ENCODE measurements around the gene SARDH.

Gene SARDH

DNA sequence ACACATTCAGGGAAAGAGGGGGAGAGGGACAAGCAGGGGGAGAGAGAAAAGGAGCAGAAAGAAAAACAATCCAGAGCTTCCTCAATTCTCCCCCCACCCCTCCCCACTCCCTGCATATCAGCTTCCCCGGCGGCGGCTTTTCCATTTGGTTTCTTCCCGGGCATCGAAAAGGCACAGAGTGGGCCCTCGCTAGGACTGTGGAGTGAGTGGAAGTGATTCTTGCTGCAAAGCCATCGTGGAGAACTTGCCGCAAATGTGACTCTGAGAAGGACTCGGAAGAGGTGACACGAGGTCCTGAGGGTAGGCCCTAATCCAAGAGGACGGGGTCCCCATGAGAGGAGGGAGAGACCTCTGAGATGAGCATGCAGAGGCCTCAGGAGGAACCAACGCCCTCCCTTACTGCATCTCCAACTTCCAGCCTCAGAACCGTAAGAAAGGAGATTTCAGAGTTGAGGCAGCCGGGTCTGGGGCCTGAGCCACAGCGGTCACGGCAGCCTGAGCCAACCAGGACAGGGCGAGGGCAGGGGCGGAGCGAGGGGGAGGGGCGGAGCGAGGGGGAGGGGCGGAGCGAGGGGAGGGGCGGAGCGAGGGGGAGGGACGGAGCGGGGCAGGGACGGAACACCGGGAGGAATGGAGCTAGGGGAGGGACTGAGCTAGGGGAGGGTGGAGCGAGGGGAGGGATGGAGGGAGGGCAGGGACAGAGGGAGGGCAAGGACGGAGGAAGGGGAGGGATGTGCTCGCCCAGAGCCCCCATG is 21.2 kb upstream of the SARDH start:
- peaks cover 64% of the 10 kb centered on the region for H3K27me3 ChIP-seq (replicated peaks; ENCODE audit: insufficient read depth, low read length)
- no peak overlapping the region for H2AFZ ChIP-seq (ENCODE audit: low read length)
- DNase-seq = no peak
- TF ChIP-seq, protein P1, sequence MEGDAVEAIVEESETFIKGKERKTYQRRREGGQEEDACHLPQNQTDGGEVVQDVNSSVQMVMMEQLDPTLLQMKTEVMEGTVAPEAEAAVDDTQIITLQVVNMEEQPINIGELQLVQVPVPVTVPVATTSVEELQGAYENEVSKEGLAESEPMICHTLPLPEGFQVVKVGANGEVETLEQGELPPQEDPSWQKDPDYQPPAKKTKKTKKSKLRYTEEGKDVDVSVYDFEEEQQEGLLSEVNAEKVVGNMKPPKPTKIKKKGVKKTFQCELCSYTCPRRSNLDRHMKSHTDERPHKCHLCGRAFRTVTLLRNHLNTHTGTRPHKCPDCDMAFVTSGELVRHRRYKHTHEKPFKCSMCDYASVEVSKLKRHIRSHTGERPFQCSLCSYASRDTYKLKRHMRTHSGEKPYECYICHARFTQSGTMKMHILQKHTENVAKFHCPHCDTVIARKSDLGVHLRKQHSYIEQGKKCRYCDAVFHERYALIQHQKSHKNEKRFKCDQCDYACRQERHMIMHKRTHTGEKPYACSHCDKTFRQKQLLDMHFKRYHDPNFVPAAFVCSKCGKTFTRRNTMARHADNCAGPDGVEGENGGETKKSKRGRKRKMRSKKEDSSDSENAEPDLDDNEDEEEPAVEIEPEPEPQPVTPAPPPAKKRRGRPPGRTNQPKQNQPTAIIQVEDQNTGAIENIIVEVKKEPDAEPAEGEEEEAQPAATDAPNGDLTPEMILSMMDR (IDR thresholded peaks at IDR 0.05; ENCODE audit: low read length) = no peak
- no peak overlapping the region for H3K4me2 ChIP-seq (ENCODE audit: low read depth, low read length)
- no peak overlapping the region for H3K9ac ChIP-seq (ENCODE audit: low read length)
- no peaks in the 10 kb centered on the region for H3K4me1 ChIP-seq (ENCODE audit: low read length)
- H3K36me3 ChIP-seq (replicated peaks; ENCODE audit: insufficient read depth, low read length) = no peaks in the 10 kb centered on the region
- H3K4me3 ChIP-seq (ENCODE audit: low read length) = no peak overlapping the region
- no peaks in the 10 kb centered on the region for H3K79me2 ChIP-seq (ENCODE audit: low read length)
- no peak overlapping the region for H3K27ac ChIP-seq (ENCODE audit: low read length)
- no peaks in the 10 kb centered on the region for H4K20me1 ChIP-seq (ENCODE audit: insufficient read depth, low read length)
- no peaks in the 10 kb centered on the region for H3K9me3 ChIP-seq (replicated peaks; ENCODE audit: insufficient read depth, low read length)
- no peaks in the 10 kb centered on the region for H3K9me2 ChIP-seq (replicated peaks; ENCODE audit: insufficient read depth, low read length)
- H3F3A ChIP-seq (ENCODE audit: insufficient read depth, low read length) = no peaks in the 10 kb centered on the region

DNA sequence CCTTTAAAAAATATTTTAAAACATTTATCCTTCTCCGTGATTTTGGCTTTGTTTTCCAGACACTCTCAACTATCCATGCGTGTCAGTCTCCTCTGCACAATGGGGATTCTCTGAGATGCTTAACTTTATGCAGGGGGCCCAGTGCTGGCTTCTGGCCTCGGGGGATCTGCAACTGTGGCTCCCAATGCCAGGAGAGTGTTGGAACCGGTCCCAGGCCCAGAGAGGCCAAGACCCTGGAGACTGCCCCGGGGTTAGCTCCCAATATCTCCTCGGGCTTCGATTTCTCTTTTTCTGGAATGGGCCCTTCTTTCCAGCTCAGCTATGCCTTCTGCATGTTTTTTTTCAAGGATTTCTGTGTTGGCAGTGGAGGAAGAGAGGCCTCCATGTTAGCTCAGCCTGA is 20.1 kb upstream of the SARDH start:
- no peaks in the 10 kb centered on the region for H3K79me2 ChIP-seq (ENCODE audit: low read length)
- peaks cover 73% of the 10 kb centered on the region for H3K27me3 ChIP-seq (replicated peaks; ENCODE audit: insufficient read depth, low read length)
- DNase-seq = no peak
- H3K36me3 ChIP-seq (replicated peaks; ENCODE audit: insufficient read depth, low read length) = no peaks in the 10 kb centered on the region
- H3K9me3 ChIP-seq (replicated peaks; ENCODE audit: insufficient read depth, low read length) = no peaks in the 10 kb centered on the region
- H3F3A ChIP-seq (ENCODE audit: insufficient read depth, low read length) = no peaks in the 10 kb centered on the region
- TF ChIP-seq EZH2phosphoT487 (IDR thresholded peaks at IDR 0.05; ENCODE audit: low read length) (no peak), EZH2 (optimal IDR thresholded peaks at IDR 0.05; ENCODE audit: low read depth, low read length) (no peak)
- TF ChIP-seq, protein P1 (IDR thresholded peaks at IDR 0.05; ENCODE audit: low read length) = no peak
- H4K20me1 ChIP-seq (ENCODE audit: insufficient read depth, low read length) = no peaks in the 10 kb centered on the region
- no peaks in the 10 kb centered on the region for H3K4me1 ChIP-seq (ENCODE audit: low read length)
- no peak overlapping the region for H3K4me3 ChIP-seq (ENCODE audit: low read length)
- H2AFZ ChIP-seq (ENCODE audit: low read length) = no peak overlapping the region
- H3K9me2 ChIP-seq (replicated peaks; ENCODE audit: insufficient read depth, low read length) = no peaks in the 10 kb centered on the region
- no peak overlapping the region for H3K4me2 ChIP-seq (ENCODE audit: low read depth, low read length)
- no peak overlapping the region for H3K9ac ChIP-seq (ENCODE audit: low read length)
- H3K27ac ChIP-seq (ENCODE audit: low read length) = no peak overlapping the region

DNA sequence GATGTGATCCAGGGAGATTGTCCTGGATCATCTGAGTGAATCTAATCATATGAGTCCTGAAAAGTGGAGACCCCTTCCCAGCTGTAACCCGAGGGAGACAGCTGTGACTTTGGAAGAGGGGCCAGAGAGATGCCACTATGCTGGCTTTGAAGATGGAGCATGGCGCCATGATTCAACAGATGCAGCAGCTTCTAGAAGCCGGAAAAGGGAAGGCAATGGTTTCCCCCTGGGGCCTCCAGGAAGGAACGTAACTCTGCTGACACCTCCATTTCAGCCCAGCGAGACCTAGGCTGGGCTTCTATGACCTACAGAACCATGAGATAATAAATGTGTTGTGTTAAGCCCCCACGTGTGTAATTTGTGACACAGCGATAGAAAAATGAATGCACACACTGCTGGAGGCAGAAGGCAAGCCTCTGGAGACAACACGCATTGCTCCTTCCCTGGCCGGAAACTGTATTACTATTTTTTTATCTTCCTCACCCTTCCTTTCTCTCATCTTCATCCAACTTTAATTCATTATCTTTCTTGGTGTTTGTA is 16.6 kb upstream of the SARDH start:
- Histone ChIP-seq H3K36me3 (replicated peaks; ENCODE audit: insufficient read depth, low read length) (no peaks in the 10 kb centered on the region), H3K9ac (ENCODE audit: low read length) (no peak overlapping the region), H3F3A (ENCODE audit: insufficient read depth, low read length) (no peaks in the 10 kb centered on the region), H3K4me3 (ENCODE audit: low read length) (no peak overlapping the region), H4K20me1 (ENCODE audit: insufficient read depth, low read length) (no peaks in the 10 kb centered on the region), H3K9me3 (replicated peaks; ENCODE audit: insufficient read depth, low read length) (no peaks in the 10 kb centered on the region), H2AFZ (ENCODE audit: low read length) (no peak overlapping the region), H3K27ac (ENCODE audit: low read length) (no peak overlapping the region), H3K9me2 (replicated peaks; ENCODE audit: insufficient read depth, low read length) (no peaks in the 10 kb centered on the region), H3K4me1 (ENCODE audit: low read length) (no peaks in the 10 kb centered on the region), H3K27me3 (replicated peaks; ENCODE audit: insufficient read depth, low read length) (peaks cover 84% of the 10 kb centered on the region), H3K4me2 (ENCODE audit: low read depth, low read length) (no peak overlapping the region), H3K79me2 (ENCODE audit: low read length) (no peaks in the 10 kb centered on the region)
- no peak for DNase-seq
- TF ChIP-seq EZH2 (optimal IDR thresholded peaks at IDR 0.05; ENCODE audit: low read depth, low read length) (no peak), EZH2phosphoT487 (IDR thresholded peaks at IDR 0.05; ENCODE audit: low read length) (no peak)
- TF ChIP-seq, protein P1 (IDR thresholded peaks at IDR 0.05; ENCODE audit: low read length) = no peak
